B cell (primary cell): ENCODE measurements around the gene LAMC2. TPM values are rescaled to one million over a fixed set of nuclear protein-coding genes. Genes with fewer than 3 reads are reported as not detected.

ENCODE experiments used
- ATAC-seq: fragments of 200-7000 bp; cut with Tn5 transposase; one replicate; pipeline ENCODE4 v1.10.0; 2021; ENCODE audit warnings: low read depth, mild to moderate bottlenecking, moderate number of reproducible peaks, moderate library complexity
- CTCF ChIA-PET: fragments of 350-600 bp; sonication (Branson Sonifier 250); formaldehyde crosslinking; loops from one replicate; lab custom pipeline; 2021; ENCODE audit warnings: antibody characterized with exemption, inconsistent platforms; lab: Charles Lee
- POLR2A ChIA-PET: fragments of 350-600 bp; sonication (Branson Sonifier 250); formaldehyde crosslinking; loops from one replicate; lab custom pipeline; 2021; ENCODE audit warnings: antibody characterized with exemption; lab: Charles Lee
- DNase-seq: peaks from one replicate; pipeline ENCODE4 v3.0.0; 2013
- H2AFZ ChIP-seq: 2 replicates; pipeline ENCODE4 v1.6.1; 2012; ENCODE audit warnings: mild to moderate bottlenecking, low read depth, low read length; ENCODE audit not compliant: insufficient read depth, poor library complexity, severe bottlenecking
- H3K27ac ChIP-seq, 2 donors: 1 replicate in 1 of 2; 2 replicates in 1 of 2; pipeline ENCODE4 v1.5.1; 2012 to 2013; ENCODE audit warnings: low read length in 2 of 2, mild to moderate bottlenecking in 2 of 2, moderate library complexity in 1 of 2
- H3K27me3 ChIP-seq, 4 experiments: fragments of 200-600 bp in 1 of 4; sonication (generic) in 1 of 4; replicated peaks in 1 of 4; 1 replicate in 2 of 4; 2 replicates in 2 of 4; pipeline versions ENCODE4 v1.6.1 to v1.7.0; 2013 to 2016; ENCODE audit warnings: low read length in 3 of 4, mild to moderate bottlenecking in 2 of 4, mixed read lengths in 1 of 4, moderate library complexity in 1 of 4; ENCODE audit not compliant: insufficient read depth in 4 of 4, control insufficient read depth in 3 of 4; ENCODE audit errors: control extremely low read depth in 1 of 4
- H3K36me3 ChIP-seq, 2 experiments: replicated peaks in 1 of 2; 1 replicate in 1 of 2; 2 replicates in 1 of 2; pipeline versions ENCODE4 v1.6.1 to v1.7.1; 2013; ENCODE audit warnings: low read length in 1 of 2; ENCODE audit not compliant: insufficient read depth in 2 of 2, control insufficient read depth in 1 of 2; ENCODE audit errors: control extremely low read depth in 1 of 2, extremely low read depth in 1 of 2
- H3K4me1 ChIP-seq, 2 donors: fragments of 200-600 bp in 1 of 2; sonication (generic) in 1 of 2; 1 replicate in 1 of 2; 2 replicates in 1 of 2; pipeline versions ENCODE4 v1.5.1 to v1.6.1; 2013 to 2017; ENCODE audit warnings: low read length in 2 of 2; ENCODE audit not compliant: control insufficient read depth in 2 of 2, insufficient read depth in 2 of 2
- H3K4me2 ChIP-seq: replicated peaks from 2 replicates; pipeline ENCODE3; 2012; ENCODE audit warnings: mild to moderate bottlenecking, low read depth, low read length; ENCODE audit not compliant: poor library complexity, severe bottlenecking
- H3K4me3 ChIP-seq, 5 experiments: fragments of 200-600 bp in 1 of 5; sonication (generic) in 1 of 5; 1 replicate in 3 of 5; 2 replicates in 2 of 5; pipeline versions ENCODE4 v1.5.1 to v1.7.0; 2011 to 2016; ENCODE audit warnings: low read length in 4 of 5, mild to moderate bottlenecking in 4 of 5, low read depth in 2 of 5, control low read depth in 1 of 5, moderate library complexity in 1 of 5; ENCODE audit not compliant: insufficient read depth in 1 of 5; ENCODE audit errors: control extremely low read depth in 1 of 5, extremely low read depth in 1 of 5
- H3K79me2 ChIP-seq: fragments of 200-600 bp; sonication (generic); one replicate; pipeline ENCODE4 v1.6.0; 2016; ENCODE audit warnings: low read length; ENCODE audit not compliant: control insufficient read depth, insufficient read depth
- H3K9ac ChIP-seq: fragments of 200-600 bp; sonication (generic); 2 replicates; pipeline ENCODE4 v1.6.1; 2017; ENCODE audit warnings: mild to moderate bottlenecking, low read length, moderate library complexity
- H3K9me3 ChIP-seq, 3 donors: one replicate each; pipeline versions ENCODE4 v1.6.1 to v1.7.1; 2013; ENCODE audit warnings: low read length in 2 of 3; ENCODE audit not compliant: control insufficient read depth in 2 of 3, insufficient read depth in 1 of 3; ENCODE audit errors: control extremely low read depth in 1 of 3
- H4K20me1 ChIP-seq: 2 replicates; pipeline ENCODE4 v1.6.0; 2012; ENCODE audit warnings: mild to moderate bottlenecking, low read length; ENCODE audit not compliant: insufficient read depth, control insufficient read depth, poor library complexity, severe bottlenecking
- H3K27ac Mint-ChIP-seq: one replicate; pipeline ENCODE4 v1.8.0; 2021; ENCODE audit warnings: mixed read lengths
- H3K27me3 Mint-ChIP-seq: one replicate; pipeline ENCODE4 v1.8.0; 2021; ENCODE audit warnings: mixed read lengths
- H3K4me1 Mint-ChIP-seq: one replicate; pipeline ENCODE4 v1.8.0; 2021; ENCODE audit warnings: mixed read lengths
- H3K4me3 Mint-ChIP-seq: one replicate; pipeline ENCODE4 v1.8.0; 2021; ENCODE audit warnings: mixed read lengths
- H3K9me3 Mint-ChIP-seq: one replicate; pipeline ENCODE4 v1.8.0; 2022; ENCODE audit warnings: mixed read lengths; ENCODE audit not compliant: insufficient read depth
- CTCF ChIP-seq: fragments of 200-600 bp; IDR thresholded peaks from one replicate; pipeline ENCODE4 v1.8.0; 2022; ENCODE audit warnings: antibody characterized with exemption, mild to moderate bottlenecking
- EZH2 ChIP-seq: IDR thresholded peaks from 2 replicates; pipeline ENCODE4 v1.6.1; 2012; ENCODE audit warnings: borderline replicate concordance, low read depth, mild to moderate bottlenecking, moderate library complexity, low read length; ENCODE audit not compliant: insufficient read depth, poor library complexity, severe bottlenecking
- WGBS: methylation state at CpG from one replicate; pipeline ENCODE4 v1.1.5; 2013; ENCODE audit warnings: missing lambda C conversion rate; ENCODE audit not compliant: insufficient coverage; 5-methylcytosine and 5-hydroxymethylcytosine counted together
- intact Hi-C: fragments of 100-400 bp; cut with micrococcal nuclease; formaldehyde crosslinking; loops from one replicate; pipeline ENCODE4 v1.10.0; 2022
- polyA plus RNA-seq: library from polyadenylated mRNA; depleted of rRNA; stranded (reverse); fragments of >200 nt; gene quantifications from 2 replicates; pipeline ENCODE4 v1.2.3, GENCODE V29; 2012
- total RNA-seq, 2 donors: library from RNA; stranded (reverse); fragments of 120-200 nt in 1 of 2; gene quantifications; 1 replicate in 1 of 2; 2 replicates in 1 of 2; pipeline versions ENCODE4 v1.2.3 to v1.2.4, GENCODE V29; 2013 to 2022

The LAMC2 gene
- total and polyA plus RNA-seq, 2 donors (not counting 1 experiment from before 2014, with no cell fraction given), result not detected

GRCh38 chr1:183231545-183231944, 45.5 kb downstream of the LAMC2 start:
- no peaks in the 10 kb centered on the region for H4K20me1 ChIP-seq
- H3K4me2 ChIP-seq, result no peak overlapping the region
- H3K4me1 ChIP-seq, result no peaks in the 10 kb centered on the region
- H3K4me3 Mint-ChIP-seq, result no peak overlapping the region
- ChIA-PET POLR2A (no interaction called here), CTCF (no interaction called here)
- H3K79me2 ChIP-seq, result no peaks in the 10 kb centered on the region
- no CpG with 5 or more reads among the region's 1 CpG for WGBS
- H3K27me3 ChIP-seq, result peaks cover 0 to 6% (median 0%) of the 10 kb centered on the region in 4 experiments
- no peak for ATAC-seq
- TF ChIP-seq CTCF, result no peak
- TF ChIP-seq EZH2, result no peak
- no peak overlapping the region for H3K27ac ChIP-seq
- H3K9ac ChIP-seq, result no peak overlapping the region
- H3K27ac Mint-ChIP-seq, result no peak overlapping the region
- no peaks in the 10 kb centered on the region for H3K9me3 Mint-ChIP-seq
- intact Hi-C loops, result no loop called here
- no peak overlapping the region for H3K4me3 ChIP-seq
- DNase-seq, result no peak
- H3K4me1 Mint-ChIP-seq, result peaks cover 6% of the 10 kb centered on the region
- H3K9me3 ChIP-seq, result no peaks in the 10 kb centered on the region
- H3K36me3 ChIP-seq, result no peaks in the 10 kb centered on the region
- H2AFZ ChIP-seq, result no peak overlapping the region
- H3K27me3 Mint-ChIP-seq, result peaks cover 12% of the 10 kb centered on the region

- Histone ChIP-seq H3K27ac (no peak overlapping the region), H3K9ac (no peak overlapping the region), H3K9me3 (no peaks in the 10 kb centered on the region), H2AFZ (no peak overlapping the region), H3K4me2 (no peak overlapping the region), H3K4me3 (no peak overlapping the region), H4K20me1 (no peaks in the 10 kb centered on the region), H3K79me2 (no peaks in the 10 kb centered on the region), H3K4me1 (no peaks in the 10 kb centered on the region), H3K27me3 (peaks cover 0 to 6% (median 2%) of the 10 kb centered on the region in 4 experiments), H3K36me3 (no peaks in the 10 kb centered on the region)
- H3K9me3 Mint-ChIP-seq, result no peaks in the 10 kb centered on the region
- H3K27me3 Mint-ChIP-seq, result peaks cover 6% of the 10 kb centered on the region
- DNase-seq, result no peak
- H3K4me3 Mint-ChIP-seq, result no peak overlapping the region
- intact Hi-C loops, result no loop called here
- ChIA-PET POLR2A (no interaction called here), CTCF (interaction anchor here (1.0 kb wide), 1 partner anchor 270 kb away, joined by 3 read pairs; no protein-coding TSS in a partner anchor)
- ATAC-seq, result no peak
- no peak for TF ChIP-seq CTCF
- no peak for TF ChIP-seq EZH2
- H3K4me1 Mint-ChIP-seq, result peaks cover 2% of the 10 kb centered on the region
- H3K27ac Mint-ChIP-seq, result no peak overlapping the region
Measured at GRCh38 chr1:183233113-183233512, 47.0 kb downstream of the LAMC2 start.
